H54 (cell line): Measurements from ENCODE around the gene ZRSR2.
"Not testable (repeated sequence)": the region's sequence is repeated elsewhere in the genome, so short reads cannot be mapped to it uniquely, and the experiment has no call there.

Source experiments
- DNase-seq: peaks from one replicate; pipeline ENCODE4 v3.0.0; 2011; ENCODE audit warnings: low spot score, mixed read lengths; ENCODE audit not compliant: insufficient read length
- FAIRE-seq: peaks from 3 replicates; lab custom pipeline; 2011; peaks lifted over from hg19 to GRCh38; lab: Jason Lieb, UNC
- POLR2A ChIP-seq: IDR thresholded peaks from 2 replicates; pipeline ENCODE4 v1.6.1; 2011; ENCODE audit warnings: low read depth, mild to moderate bottlenecking, low read length

Gene ZRSR2, protein sequence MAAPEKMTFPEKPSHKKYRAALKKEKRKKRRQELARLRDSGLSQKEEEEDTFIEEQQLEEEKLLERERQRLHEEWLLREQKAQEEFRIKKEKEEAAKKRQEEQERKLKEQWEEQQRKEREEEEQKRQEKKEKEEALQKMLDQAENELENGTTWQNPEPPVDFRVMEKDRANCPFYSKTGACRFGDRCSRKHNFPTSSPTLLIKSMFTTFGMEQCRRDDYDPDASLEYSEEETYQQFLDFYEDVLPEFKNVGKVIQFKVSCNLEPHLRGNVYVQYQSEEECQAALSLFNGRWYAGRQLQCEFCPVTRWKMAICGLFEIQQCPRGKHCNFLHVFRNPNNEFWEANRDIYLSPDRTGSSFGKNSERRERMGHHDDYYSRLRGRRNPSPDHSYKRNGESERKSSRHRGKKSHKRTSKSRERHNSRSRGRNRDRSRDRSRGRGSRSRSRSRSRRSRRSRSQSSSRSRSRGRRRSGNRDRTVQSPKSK

DNA sequence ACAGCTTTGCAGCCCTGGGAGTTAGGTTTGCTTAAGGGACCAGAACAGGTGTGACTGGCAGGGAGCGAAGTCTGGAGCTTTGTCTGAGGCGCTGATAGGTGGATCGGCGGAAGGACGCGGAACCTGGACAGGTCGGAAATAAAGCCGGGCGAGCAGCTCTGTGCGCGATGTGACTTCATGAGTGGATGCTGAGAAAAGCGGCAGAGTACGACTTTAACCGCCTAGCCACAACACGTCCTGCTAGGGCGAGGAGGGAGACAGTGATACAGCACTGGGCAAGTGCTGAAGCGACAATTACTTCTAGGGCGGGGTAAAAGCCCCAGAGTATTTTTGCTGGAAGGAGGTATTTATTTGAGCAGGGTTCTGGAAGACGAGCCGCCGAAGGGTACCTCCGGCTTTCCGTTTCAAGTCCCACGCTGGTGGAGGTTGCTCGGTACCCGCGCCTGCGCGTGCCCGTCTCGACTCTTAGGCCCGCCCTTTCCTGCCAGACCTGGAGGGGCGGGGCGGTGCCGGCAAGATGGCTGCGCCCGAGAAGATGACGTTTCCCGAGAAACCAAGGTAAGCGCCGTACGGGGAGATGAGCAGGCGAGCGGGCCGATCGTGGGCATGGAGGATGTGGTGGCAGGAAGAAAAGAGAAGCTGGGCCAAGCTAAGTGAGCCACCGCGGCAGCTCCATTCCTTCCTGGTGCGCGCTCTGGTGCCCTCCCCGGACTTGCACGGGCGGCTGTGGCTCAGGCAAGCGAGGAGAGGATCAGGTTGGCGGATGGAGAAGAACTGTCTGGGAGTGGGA lies at the start of gene ZRSR2:
Gene ZRSR2, plus strand, starts transcription at position 506 of the 790 bp plus-strand sequence. Its CDS starts 12 bp downstream, at position 518.
- no peak for FAIRE-seq
- peak; percentile 67 for TF ChIP-seq POLR2A
- DNase-seq, result peak; percentile 42

DNA sequence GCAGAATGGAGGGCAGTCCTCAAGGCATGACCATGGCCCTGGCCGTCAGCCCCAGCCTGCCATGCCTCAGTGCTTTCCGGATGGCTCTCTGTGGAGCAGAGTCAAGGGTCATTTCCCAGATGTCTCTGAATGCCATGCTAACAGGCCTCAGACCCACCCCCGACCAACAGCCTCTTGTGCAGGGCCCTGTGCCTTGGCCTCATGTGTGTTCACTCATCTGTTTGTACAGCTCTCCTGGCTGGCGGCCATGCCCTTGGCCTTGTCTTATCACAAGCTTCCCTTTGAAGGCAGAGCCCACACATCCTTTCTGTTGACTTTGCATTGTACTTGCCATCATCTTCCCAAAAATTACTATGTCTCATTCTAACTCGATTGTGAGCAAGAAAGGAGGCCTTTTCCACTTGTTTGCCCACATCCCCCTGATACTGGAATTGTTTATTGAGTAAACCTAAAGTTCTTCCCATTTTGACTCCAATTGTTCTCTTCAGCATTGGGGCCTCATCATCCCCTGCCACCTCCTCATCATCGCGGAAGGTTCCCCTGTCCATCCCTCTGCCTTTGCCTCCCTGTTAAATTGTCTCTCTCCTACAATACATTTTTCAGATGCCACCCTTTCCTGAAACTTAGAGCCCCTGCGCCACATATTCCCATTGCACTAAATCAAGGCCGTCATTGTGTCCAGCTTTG lies 46.0 kb upstream of the ZRSR2 start:
- no peak for TF ChIP-seq POLR2A
- FAIRE-seq (no peak), DNase-seq (no peak)

DNA sequence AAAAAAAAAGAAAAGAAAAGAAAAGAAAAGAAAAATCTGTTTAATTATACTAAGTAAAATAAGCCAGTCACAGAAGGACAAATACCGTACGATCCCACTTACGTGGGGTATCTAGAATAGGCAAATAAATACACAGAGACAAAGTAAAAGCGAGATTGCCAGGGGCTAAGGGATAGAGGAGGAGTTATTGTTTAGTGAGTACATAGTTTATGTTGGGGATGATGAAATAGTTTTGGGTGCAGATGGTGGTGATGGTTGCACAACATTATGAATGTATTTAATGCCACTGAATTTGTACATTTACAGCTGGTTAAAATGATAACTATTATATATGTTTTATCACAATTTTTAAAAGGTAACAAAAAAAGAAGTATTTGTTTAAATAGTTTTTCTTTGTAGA lies 45.1 kb upstream of the ZRSR2 start:
- no peak for DNase-seq
- no peak for TF ChIP-seq POLR2A

DNA sequence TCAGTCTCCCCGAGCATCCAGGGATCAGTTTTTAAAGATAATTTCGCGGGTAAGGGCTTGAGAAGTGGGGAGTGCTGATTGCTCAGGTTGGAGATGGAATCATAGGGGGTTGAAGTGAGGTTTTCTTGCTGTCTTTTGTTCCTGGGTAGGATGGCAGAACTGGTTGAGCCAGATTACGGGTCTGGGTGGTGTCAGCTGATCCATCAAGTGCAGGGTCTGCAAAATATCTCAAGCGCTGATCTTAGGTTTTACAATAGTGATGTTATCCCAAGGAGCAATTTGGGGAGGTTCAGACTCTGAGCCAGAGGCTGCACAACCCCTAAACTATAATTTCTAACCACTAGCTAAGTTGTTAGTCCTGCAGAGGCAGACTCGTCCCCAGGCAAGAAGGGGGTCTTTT lies 43.6 kb upstream of the ZRSR2 start:
- not testable (repeated sequence) for FAIRE-seq, DNase-seq

More for the DNA sequence above, 45.1 kb upstream of the ZRSR2 start:
- FAIRE-seq, result no peak

DNA sequence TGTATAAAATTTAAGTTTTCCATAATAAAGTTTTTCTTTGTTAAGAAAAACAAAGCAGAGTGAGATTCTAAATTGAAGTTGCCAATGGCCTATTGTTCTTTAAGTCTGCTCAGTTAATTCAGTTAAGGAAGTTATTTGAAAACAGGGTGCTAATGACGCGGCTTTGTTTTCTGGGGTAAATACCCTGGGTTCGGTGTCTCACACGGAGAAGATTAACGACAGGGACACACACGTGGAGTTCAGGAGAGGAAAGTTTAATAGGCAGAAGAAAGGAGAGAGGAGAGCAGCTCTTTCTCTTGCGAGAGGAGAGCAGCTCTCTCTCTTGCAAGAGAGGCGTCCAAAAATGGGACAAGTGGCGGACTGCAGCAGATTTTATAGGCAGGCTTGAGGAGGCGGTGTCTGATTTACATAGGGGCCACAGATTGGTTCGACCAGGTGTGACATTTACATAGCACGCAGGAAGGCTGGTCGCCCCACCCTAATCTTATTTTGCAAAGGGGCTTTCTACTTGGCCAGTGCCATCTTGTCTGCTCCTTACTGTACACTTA lies 42.6 kb upstream of the ZRSR2 start:
- TF ChIP-seq POLR2A, result no peak
- FAIRE-seq (no peak), DNase-seq (no peak)

DNA sequence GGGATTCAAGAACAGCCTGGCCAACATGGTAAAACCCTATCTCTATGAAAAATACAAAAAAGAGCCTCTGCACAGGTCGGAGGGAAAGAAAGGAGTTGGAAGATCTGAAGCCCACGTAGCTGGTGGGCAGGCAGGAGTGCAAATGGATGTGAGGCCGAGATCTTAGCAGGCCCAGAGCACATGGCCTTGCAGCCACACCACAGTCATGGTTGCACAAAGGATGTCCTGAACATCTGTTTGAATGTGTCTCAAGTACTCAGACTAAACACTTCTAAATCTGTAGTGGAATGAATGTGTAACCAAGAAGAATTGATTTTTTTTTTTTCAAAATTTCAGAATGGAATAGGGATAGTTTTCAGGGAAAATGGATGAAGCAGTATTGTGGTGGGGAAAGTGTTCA lies 41.4 kb upstream of the ZRSR2 start:
- FAIRE-seq, result no peak
- DNase-seq, result no peak
- no peak for TF ChIP-seq POLR2A

DNA sequence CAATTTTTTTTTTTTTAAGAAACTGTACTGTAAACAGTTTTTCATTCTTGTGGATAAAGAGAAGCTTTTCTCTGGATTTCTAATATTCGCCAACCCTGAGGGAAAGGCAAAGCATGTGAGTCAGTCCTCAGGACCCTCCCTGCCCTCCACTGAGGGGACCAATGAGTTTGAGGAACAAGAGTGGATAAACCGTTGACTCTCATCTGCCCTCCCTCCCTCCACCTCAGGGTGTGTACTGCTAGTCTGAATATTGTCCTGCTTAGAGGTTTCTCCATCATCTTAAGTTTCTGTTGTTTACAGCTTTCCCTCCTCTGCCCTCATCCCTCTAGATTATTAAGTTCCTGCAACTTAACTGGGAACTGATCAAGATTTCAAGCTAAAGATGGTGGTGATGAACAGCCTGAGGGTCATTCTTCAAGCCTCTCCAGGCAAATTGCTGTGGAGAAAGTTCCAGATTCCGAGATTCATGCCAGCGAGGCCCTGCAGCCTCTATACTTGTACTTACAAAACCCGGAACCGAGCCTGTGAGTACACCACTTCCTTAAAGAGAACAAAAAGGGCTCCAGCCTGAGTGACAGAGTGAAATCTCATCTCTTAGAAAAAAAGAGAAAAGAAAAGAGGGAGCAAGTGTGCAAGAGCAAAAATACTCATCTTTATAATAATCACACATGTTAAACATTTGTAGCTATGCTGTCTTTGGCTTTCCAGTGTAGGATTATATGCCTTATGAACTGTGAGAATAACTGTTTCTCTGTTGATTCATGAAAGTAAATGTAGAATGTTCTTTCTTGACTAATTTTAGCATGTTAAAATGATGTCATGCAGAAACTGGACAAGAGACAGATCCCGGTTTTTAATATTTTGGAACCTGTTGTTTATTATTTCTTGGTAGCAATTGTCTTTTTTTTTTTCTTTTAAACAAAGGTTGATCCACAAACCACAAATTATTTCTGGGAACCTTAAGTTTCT lies 40.4 kb upstream of the ZRSR2 start:
- DNase-seq, result no peak
- FAIRE-seq, result no peak
- TF ChIP-seq POLR2A, result no peak

DNA sequence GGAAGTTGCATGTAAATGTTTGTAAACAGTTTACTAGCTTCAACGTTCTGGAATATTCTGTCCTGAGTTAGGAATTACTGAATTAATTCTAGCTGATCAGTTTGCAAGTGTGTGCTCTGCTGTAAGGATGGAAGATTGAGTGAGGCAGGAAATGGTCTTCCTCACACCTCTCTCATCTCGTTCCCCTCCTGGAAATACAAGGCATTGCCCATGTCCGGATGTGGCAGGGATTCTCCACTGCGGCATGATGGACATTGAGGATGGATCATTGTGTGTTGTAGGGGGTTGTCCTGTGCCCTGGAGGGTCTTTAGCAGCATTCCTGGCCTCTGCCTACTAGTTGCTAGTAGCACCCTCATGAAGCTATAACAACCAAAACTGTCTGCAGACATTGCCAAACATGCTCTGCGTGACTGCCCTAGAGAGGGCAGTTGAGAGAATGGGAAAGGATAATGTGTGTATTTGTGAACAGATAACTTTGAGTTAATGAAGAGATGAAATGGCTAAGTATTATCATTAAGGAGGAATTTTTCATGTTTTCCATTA lies 39.6 kb upstream of the ZRSR2 start:
- no peak for FAIRE-seq
- TF ChIP-seq POLR2A, result no peak
- no peak for DNase-seq

DNA sequence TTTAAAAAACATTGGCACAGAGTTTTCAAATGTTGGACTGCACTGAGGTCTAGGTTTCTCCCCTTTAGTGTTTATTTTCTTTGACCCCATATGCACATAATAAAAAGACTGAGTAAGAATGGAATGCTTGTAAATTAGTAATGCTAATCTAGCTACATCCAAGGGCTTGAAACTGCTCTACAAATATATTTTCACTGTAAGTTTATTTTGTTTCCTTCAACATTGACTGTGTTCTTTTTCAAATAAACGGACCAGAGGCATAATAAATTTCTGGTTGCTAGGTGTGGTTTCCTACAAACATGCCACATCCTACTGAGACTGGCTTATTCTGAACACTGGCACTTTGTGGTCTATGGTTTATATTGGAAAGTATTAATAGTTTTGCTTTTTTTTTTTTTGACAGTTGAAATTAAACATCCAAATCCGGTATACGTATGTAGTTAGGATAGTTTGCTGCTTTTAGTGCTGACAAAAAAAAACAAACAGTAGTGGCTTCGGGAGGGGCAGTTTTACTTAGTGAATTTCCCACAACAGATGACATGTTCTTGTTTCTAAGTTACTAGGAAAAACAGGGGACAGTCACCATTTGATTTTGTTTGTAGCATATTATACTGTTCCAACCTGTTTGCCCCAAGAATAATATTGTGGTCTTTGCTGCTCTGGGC lies 39.0 kb upstream of the ZRSR2 start:
- TF ChIP-seq POLR2A, result no peak
- DNase-seq (no peak), FAIRE-seq (no peak)

DNA sequence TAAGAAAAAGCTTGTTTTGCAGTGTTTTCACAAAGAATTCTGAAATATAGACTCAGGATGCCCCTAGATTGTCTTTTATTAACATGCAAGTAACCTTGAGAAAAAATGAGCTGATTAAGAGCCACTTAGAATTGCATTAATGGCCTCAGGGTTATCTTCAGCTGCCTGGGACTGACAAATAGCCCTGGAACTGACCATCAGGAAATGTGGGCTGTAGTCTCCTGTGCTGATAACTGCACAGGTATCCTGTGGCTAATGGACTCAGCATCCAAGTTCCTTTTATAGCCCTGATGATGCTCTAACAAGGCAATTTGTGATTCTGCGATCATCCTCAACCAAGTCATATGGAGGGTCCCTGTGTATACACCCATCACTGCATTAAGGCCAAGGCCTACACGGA lies 35.2 kb upstream of the ZRSR2 start:
- no peak for DNase-seq
- no peak for FAIRE-seq
- TF ChIP-seq POLR2A, result no peak

DNA sequence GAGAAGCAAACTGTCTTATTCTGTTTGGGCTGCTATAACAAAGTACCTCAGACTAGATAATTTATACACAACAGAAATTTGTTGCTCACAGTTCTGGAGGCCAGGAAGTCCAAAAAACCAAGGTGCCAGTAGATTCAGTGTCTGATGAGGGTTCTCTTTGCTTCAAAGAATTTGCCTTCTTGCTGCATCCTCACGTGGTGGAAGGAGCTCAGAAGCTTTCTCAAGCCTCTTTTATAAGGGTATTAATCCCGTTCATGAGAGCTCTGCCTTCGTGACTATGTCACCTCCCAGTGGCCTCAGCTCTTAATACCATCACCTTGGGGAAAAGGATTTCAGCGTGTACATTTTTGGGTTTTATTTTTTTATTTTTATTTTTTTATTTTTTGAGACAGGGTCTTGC lies 32.1 kb upstream of the ZRSR2 start:
- FAIRE-seq (no peak), DNase-seq (no peak)
- no peak for TF ChIP-seq POLR2A

DNA sequence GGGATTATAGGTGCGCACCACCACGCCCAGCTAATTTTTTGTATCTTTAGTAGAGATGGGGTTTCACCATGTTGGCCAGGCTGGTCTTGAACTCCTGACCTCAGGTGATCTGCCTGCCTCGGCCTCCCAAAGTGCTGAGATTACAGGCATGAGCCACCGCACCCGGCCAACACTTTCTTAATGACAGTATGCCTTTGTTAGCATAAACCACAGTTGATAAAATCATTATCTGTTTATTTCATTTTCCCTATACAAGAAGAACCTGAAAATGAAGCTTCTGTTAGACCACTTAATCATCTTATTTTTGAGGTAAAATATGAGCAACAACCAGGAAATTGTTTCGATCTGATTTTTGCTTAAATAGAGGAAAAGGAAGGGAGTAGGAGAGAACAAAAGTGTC lies 30.4 kb upstream of the ZRSR2 start:
- DNase-seq, FAIRE-seq: not testable (repeated sequence)
